SU-DHL-6 (cell line): ENCODE results near the gene MIA2.

Experiments used
- H2AFZ ChIP-seq: fragments of 200-600 bp; sonication (generic); 2 replicates; pipeline ENCODE4 v1.6.1; 2014; ENCODE audit warnings: low read depth, mild to moderate bottlenecking, moderate library complexity, mixed read lengths, antibody characterized with exemption, low read length; ENCODE audit not compliant: severe bottlenecking
- H3F3A ChIP-seq: fragments of 200-600 bp; shearing (Covaris generic); 2 replicates; pipeline ENCODE4 v1.6.0; 2016; ENCODE audit warnings: antibody characterized with exemption, mild to moderate bottlenecking; ENCODE audit not compliant: insufficient read depth
- H3K27ac ChIP-seq: fragments of 200-600 bp; sonication (generic); 2 replicates; pipeline ENCODE4 v1.5.1; 2016; ENCODE audit warnings: low read depth, mild to moderate bottlenecking, low read length, moderate library complexity, mixed read lengths
- H3K27me3 ChIP-seq: fragments of 200-600 bp; sonication (generic), shearing (Covaris generic); 2 replicates; pipeline ENCODE4 v1.6.0; 2014; ENCODE audit warnings: mild to moderate bottlenecking, low read length
- H3K36me3 ChIP-seq: fragments of 200-600 bp; sonication (generic); 2 replicates; pipeline ENCODE4 v1.6.1; 2014; ENCODE audit warnings: mild to moderate bottlenecking, low read length, mixed read lengths
- H3K4me2 ChIP-seq: fragments of 300-600, 200-600 bp; shearing (Covaris generic), sonication (generic); 2 replicates; pipeline ENCODE4 v1.6.0; 2014; ENCODE audit warnings: low read length, low read depth, mild to moderate bottlenecking; ENCODE audit not compliant: poor library complexity, severe bottlenecking
- H3K4me3 ChIP-seq: fragments of 200-600 bp; sonication (generic); 2 replicates; pipeline ENCODE4 v1.5.1; 2014; ENCODE audit warnings: antibody characterized with exemption, low read length, mild to moderate bottlenecking, mixed read lengths; ENCODE audit not compliant: insufficient read depth, poor library complexity, severe bottlenecking
- H3K79me2 ChIP-seq: fragments of 200-600 bp; sonication (generic); 2 replicates; pipeline ENCODE4 v1.6.1; 2014; ENCODE audit warnings: mild to moderate bottlenecking, low read length, moderate library complexity; ENCODE audit not compliant: insufficient read depth
- H3K9ac ChIP-seq: fragments of 200-600 bp; sonication (generic); 2 replicates; pipeline ENCODE4 v1.7.0; 2014; ENCODE audit warnings: mild to moderate bottlenecking, low read length
- H3K9me2 ChIP-seq: fragments of 200-600 bp; sonication (generic); replicated peaks from 2 replicates; pipeline ENCODE4 v1.6.1; 2014; ENCODE audit warnings: low read length; ENCODE audit not compliant: insufficient read depth
- H3K9me3 ChIP-seq: fragments of 200-600 bp; sonication (generic); 2 replicates; pipeline ENCODE4 v1.6.1; 2014; ENCODE audit warnings: low read length, mixed read lengths; ENCODE audit not compliant: insufficient read depth
- H4K20me1 ChIP-seq: fragments of 200-600 bp; sonication (generic); 2 replicates; pipeline ENCODE4 v1.6.1; 2014; ENCODE audit warnings: low read depth, mild to moderate bottlenecking, antibody characterized with exemption, low read length, moderate library complexity, mixed read lengths
- CTCF ChIP-seq: fragments of 200-600 bp; sonication (generic); IDR thresholded peaks from one replicate; pipeline ENCODE4 v1.5.1; 2017; ENCODE audit warnings: antibody characterized with exemption, mild to moderate bottlenecking, low read length, moderate library complexity; ENCODE audit not compliant: insufficient read depth, poor library complexity, severe bottlenecking
- EZH2phosphoT487 ChIP-seq: fragments of 200-600 bp; sonication (generic), shearing (Covaris generic); conservative IDR thresholded peaks from 2 replicates; pipeline ENCODE4 v1.6.1; 2018; ENCODE audit warnings: mild to moderate bottlenecking, antibody characterized with exemption, low read length, moderate library complexity, mixed read lengths

Gene MIA2

GRCh38 chr14:39267608-39268005 is 33.9 kb downstream of the MIA2 start:
- H3K4me3 ChIP-seq: peak overlapping the region; percentile 93
- H3K27me3 ChIP-seq: no peaks in the 10 kb centered on the region
- TF ChIP-seq EZH2phosphoT487 (no peak), CTCF (no peak)

GRCh38 chr14:39268393-39268792 is 34.7 kb downstream of the MIA2 start:
- Histone ChIP-seq H3K27me3 (no peaks in the 10 kb centered on the region), H2AFZ (no peak overlapping the region), H3K9me2 (no peaks in the 10 kb centered on the region), H3K9me3 (peaks cover 12% of the 10 kb centered on the region; the same call in 1 of the 2 replicates), H4K20me1 (no peaks in the 10 kb centered on the region), H3K79me2 (peaks cover 57% of the 10 kb centered on the region), H3K9ac (peak overlapping the region; percentile 71), H3F3A (peaks cover 26% of the 10 kb centered on the region), H3K4me2 (peak overlapping the region; percentile 85), H3K4me3 (peak overlapping the region; percentile 93), H3K27ac (0 out of 2 replicates have a peak overlapping the region, but pooled peaks have one; percentile 84), H3K36me3 (0 out of 2 replicates have a peak, but pooled peaks cover 4% of the 10 kb centered on the region)
- TF ChIP-seq EZH2phosphoT487 (no peak), CTCF (no peak)

More at GRCh38 chr14:39267608-39268005, 33.9 kb downstream of the MIA2 start:
- H2AFZ ChIP-seq: peak overlapping the region; percentile 74
- peak overlapping the region; percentile 71 for H3K9ac ChIP-seq
- H3K27ac ChIP-seq: peak overlapping the region; percentile 84
- peaks cover 49% of the 10 kb centered on the region for H3K79me2 ChIP-seq
- no peaks in the 10 kb centered on the region for H4K20me1 ChIP-seq
- H3F3A ChIP-seq: peaks cover 26% of the 10 kb centered on the region
- peak overlapping the region; percentile 85 for H3K4me2 ChIP-seq
- peaks cover 12% of the 10 kb centered on the region; the same call in 1 of the 2 replicates for H3K9me3 ChIP-seq
- 0 out of 2 replicates have a peak, but pooled peaks cover 4% of the 10 kb centered on the region for H3K36me3 ChIP-seq
- no peaks in the 10 kb centered on the region for H3K9me2 ChIP-seq

- H3K9me3 ChIP-seq: peaks cover 12% of the 10 kb centered on the region; the same call in 1 of the 2 replicates
- H3K27me3 ChIP-seq: no peaks in the 10 kb centered on the region
- H3K9ac ChIP-seq: no peak overlapping the region
- no peak overlapping the region for H3K27ac ChIP-seq
- H3K4me3 ChIP-seq: no peak overlapping the region
- 0 out of 2 replicates have a peak, but pooled peaks cover 4% of the 10 kb centered on the region for H3K36me3 ChIP-seq
- TF ChIP-seq CTCF: no peak
- TF ChIP-seq EZH2phosphoT487: no peak
- no peak overlapping the region for H3K4me2 ChIP-seq
- H3F3A ChIP-seq: 0 out of 2 replicates have a peak, but pooled peaks cover 5% of the 10 kb centered on the region
- H3K9me2 ChIP-seq: no peaks in the 10 kb centered on the region
- H2AFZ ChIP-seq: no peak overlapping the region
- H3K79me2 ChIP-seq: peaks cover 83% of the 10 kb centered on the region
- no peaks in the 10 kb centered on the region for H4K20me1 ChIP-seq
Observed at GRCh38 chr14:39272918-39273317, 39.2 kb downstream of the MIA2 start.
